ENCODE measurements around the gene VSTM4. TPM values are rescaled to one million over a fixed set of nuclear protein-coding genes. Genes with fewer than 3 reads are reported as not detected.

VSTM4 gene
- polyA plus RNA-seq, 1 of the 3 experiments (the other 2 are of a cell fraction) = 0.39 TPM

DNA sequence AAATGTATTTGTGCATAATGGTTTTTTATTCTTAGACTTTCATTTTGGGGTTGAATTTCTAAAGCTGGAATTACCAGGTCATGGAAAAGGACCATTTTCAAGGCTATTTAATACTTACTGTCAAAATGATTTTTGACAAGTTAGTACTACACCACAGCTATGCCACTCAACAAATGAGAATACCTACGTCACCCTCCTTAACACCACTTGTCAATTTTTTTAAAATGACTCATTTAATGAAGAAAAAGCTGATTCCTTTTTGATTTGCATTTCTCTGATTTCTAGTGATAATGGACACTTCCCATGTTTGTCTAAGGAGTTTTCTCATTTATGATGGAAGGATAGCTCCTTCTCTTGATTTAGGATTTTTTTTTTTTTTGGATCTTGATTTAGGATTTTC lies 63.3 kb downstream of the VSTM4 start (continued):
- TF ChIP-seq, protein P1, sequence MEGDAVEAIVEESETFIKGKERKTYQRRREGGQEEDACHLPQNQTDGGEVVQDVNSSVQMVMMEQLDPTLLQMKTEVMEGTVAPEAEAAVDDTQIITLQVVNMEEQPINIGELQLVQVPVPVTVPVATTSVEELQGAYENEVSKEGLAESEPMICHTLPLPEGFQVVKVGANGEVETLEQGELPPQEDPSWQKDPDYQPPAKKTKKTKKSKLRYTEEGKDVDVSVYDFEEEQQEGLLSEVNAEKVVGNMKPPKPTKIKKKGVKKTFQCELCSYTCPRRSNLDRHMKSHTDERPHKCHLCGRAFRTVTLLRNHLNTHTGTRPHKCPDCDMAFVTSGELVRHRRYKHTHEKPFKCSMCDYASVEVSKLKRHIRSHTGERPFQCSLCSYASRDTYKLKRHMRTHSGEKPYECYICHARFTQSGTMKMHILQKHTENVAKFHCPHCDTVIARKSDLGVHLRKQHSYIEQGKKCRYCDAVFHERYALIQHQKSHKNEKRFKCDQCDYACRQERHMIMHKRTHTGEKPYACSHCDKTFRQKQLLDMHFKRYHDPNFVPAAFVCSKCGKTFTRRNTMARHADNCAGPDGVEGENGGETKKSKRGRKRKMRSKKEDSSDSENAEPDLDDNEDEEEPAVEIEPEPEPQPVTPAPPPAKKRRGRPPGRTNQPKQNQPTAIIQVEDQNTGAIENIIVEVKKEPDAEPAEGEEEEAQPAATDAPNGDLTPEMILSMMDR (IDR thresholded peaks at IDR 0.05) = no peak
- TF ChIP-seq FOXJ3 (CRISPR knock-in tag; IDR thresholded peaks at IDR 0.05) (no peak), TCF12 (IDR thresholded peaks at IDR 0.05) (no peak)

DNA sequence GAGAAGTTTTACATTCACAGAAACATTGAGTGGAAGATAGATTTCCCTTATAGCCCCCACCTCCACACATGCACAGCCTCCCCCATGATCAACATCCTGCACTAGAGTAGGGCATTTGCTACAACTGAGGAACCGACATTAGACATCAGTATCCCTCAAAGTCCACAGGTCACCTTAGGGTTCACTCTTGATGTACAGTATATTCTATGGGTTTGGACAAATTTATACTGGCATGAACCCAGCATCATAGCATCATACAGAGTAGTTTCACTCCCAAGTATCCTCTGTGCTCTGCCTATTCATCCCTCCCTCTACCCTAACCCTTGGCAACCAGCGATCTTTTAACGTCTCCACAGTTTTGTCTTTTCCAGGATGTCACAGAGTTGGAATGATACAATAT lies 64.4 kb downstream of the VSTM4 start:
- H3K27ac ChIP-seq (ENCODE audit: low read depth in 2 of 2, low read length in 1 of 2) = no peak overlapping the region
- no peaks in the 10 kb centered on the region for H3K27me3 ChIP-seq (ENCODE audit: insufficient read depth)
- WGBS (ENCODE audit: low lambda C conversion rate) = 54% methylated on average over 3 of the region's 3 CpGs
- no peaks in the 10 kb centered on the region for H4K20me1 ChIP-seq (ENCODE audit: insufficient read depth)
- TF ChIP-seq NRF1 (IDR thresholded peaks at IDR 0.05; ENCODE audit: low read depth, low read length) (no peak), FOXM1 (IDR thresholded peaks at IDR 0.05; ENCODE audit: low read depth) (no peak), FOXJ3 (CRISPR knock-in tag; IDR thresholded peaks at IDR 0.05) (no peak), RAD21 (IDR thresholded peaks at IDR 0.05; ENCODE audit: low read length) (no peak), GATA2 (CRISPR knock-in tag; IDR thresholded peaks at IDR 0.05) (no peak), MEF2A (IDR thresholded peaks at IDR 0.05; ENCODE audit: borderline replicate concordance, low read depth) (no peak), TAF1 (IDR thresholded peaks at IDR 0.05; ENCODE audit: borderline replicate concordance, low read depth, low read length) (no peak), GABPA (IDR thresholded peaks at IDR 0.05; ENCODE audit: low read depth) (no peak), TEAD4 (IDR thresholded peaks at IDR 0.05; ENCODE audit: borderline replicate concordance, insufficient read depth) (no peak), SIN3A (IDR thresholded peaks at IDR 0.05; ENCODE audit: borderline replicate concordance, low read depth, low read length) (no peak), EP300 (IDR thresholded peaks at IDR 0.05; ENCODE audit: borderline replicate concordance in 1 of 2, low read depth in 1 of 2, low read length in 1 of 2) (no peak), NFIC (IDR thresholded peaks at IDR 0.05; ENCODE audit: borderline replicate concordance) (no peak), TCF12 (IDR thresholded peaks at IDR 0.05) (no peak), FOSL2 (IDR thresholded peaks at IDR 0.05; ENCODE audit: borderline replicate concordance, low read depth) (no peak)
- TF ChIP-seq, protein P2, sequence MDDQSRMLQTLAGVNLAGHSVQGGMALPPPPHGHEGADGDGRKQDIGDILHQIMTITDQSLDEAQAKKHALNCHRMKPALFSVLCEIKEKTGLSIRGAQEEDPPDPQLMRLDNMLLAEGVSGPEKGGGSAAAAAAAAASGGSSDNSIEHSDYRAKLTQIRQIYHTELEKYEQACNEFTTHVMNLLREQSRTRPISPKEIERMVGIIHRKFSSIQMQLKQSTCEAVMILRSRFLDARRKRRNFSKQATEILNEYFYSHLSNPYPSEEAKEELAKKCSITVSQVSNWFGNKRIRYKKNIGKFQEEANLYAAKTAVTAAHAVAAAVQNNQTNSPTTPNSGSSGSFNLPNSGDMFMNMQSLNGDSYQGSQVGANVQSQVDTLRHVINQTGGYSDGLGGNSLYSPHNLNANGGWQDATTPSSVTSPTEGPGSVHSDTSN (IDR thresholded peaks at IDR 0.05) = no peak
- TF ChIP-seq, protein P3, sequence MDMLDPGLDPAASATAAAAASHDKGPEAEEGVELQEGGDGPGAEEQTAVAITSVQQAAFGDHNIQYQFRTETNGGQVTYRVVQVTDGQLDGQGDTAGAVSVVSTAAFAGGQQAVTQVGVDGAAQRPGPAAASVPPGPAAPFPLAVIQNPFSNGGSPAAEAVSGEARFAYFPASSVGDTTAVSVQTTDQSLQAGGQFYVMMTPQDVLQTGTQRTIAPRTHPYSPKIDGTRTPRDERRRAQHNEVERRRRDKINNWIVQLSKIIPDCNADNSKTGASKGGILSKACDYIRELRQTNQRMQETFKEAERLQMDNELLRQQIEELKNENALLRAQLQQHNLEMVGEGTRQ (IDR thresholded peaks at IDR 0.05; ENCODE audit: borderline replicate concordance, low read depth, low read length) = no peak
- TF ChIP-seq, protein P1 (IDR thresholded peaks at IDR 0.05) = no peak
- TF ChIP-seq, protein P4, sequence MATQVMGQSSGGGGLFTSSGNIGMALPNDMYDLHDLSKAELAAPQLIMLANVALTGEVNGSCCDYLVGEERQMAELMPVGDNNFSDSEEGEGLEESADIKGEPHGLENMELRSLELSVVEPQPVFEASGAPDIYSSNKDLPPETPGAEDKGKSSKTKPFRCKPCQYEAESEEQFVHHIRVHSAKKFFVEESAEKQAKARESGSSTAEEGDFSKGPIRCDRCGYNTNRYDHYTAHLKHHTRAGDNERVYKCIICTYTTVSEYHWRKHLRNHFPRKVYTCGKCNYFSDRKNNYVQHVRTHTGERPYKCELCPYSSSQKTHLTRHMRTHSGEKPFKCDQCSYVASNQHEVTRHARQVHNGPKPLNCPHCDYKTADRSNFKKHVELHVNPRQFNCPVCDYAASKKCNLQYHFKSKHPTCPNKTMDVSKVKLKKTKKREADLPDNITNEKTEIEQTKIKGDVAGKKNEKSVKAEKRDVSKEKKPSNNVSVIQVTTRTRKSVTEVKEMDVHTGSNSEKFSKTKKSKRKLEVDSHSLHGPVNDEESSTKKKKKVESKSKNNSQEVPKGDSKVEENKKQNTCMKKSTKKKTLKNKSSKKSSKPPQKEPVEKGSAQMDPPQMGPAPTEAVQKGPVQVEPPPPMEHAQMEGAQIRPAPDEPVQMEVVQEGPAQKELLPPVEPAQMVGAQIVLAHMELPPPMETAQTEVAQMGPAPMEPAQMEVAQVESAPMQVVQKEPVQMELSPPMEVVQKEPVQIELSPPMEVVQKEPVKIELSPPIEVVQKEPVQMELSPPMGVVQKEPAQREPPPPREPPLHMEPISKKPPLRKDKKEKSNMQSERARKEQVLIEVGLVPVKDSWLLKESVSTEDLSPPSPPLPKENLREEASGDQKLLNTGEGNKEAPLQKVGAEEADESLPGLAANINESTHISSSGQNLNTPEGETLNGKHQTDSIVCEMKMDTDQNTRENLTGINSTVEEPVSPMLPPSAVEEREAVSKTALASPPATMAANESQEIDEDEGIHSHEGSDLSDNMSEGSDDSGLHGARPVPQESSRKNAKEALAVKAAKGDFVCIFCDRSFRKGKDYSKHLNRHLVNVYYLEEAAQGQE (IDR thresholded peaks at IDR 0.05; ENCODE audit: low read depth, low read length) = no peak
- H3K4me3 ChIP-seq (ENCODE audit: low read depth in 2 of 2, low read length in 1 of 2) = no peak overlapping the region
- no peaks in the 10 kb centered on the region for H3K9me2 ChIP-seq
- no peaks in the 10 kb centered on the region for H3K9me3 ChIP-seq
- no peak overlapping the region for H3K4me2 ChIP-seq
- no peaks in the 10 kb centered on the region for H3F3A ChIP-seq (replicated peaks; ENCODE audit: insufficient read depth)
- no peak overlapping the region for H2AFZ ChIP-seq (ENCODE audit: low read depth)
- peaks cover 0 to 29% of the 10 kb centered on the region in 2 experiments; a peak in 2 of 4 replicates for H3K4me1 ChIP-seq (ENCODE audit: control insufficient read depth in 1 of 2, insufficient read depth in 2 of 2, low read depth in 1 of 2, low read length in 1 of 2)
- CTCF ChIA-PET = no interaction called here
- no peaks in the 10 kb centered on the region for H3K79me2 ChIP-seq (ENCODE audit: insufficient read depth)
- H3K36me3 ChIP-seq (replicated peaks in 1 of 2; ENCODE audit: control insufficient read depth in 1 of 2, insufficient read depth in 2 of 2, low read length in 1 of 2) = no peaks in the 10 kb centered on the region
- no peak overlapping the region for H3K9ac ChIP-seq
- no peak for DNase-seq
- POLR2A ChIA-PET = no interaction called here
